Karpas-422 (cell line): ENCODE results near the gene HP. TPM values are rescaled to one million over a fixed set of nuclear protein-coding genes. Genes with fewer than 3 reads are reported as not detected.
"Not testable (repeated sequence)": the region's sequence is repeated elsewhere in the genome, so short reads cannot be mapped to it uniquely, and the experiment has no call there.

Experiments used
- DNase-seq: peaks from one replicate; pipeline ENCODE4 v3.0.0-alpha.2; 2015
- H2AFZ ChIP-seq: fragments of 200-600 bp; sonication (generic); 2 replicates; pipeline ENCODE4 v1.6.1; 2014; ENCODE audit warnings: antibody characterized with exemption, low read length, mixed read lengths
- H3K27ac ChIP-seq: fragments of 200-600 bp; sonication (generic); 2 replicates; pipeline ENCODE4 v1.5.1; 2014; ENCODE audit warnings: mild to moderate bottlenecking, low read length, moderate library complexity
- H3K27me3 ChIP-seq: fragments of 200-600 bp; sonication (generic); 2 replicates; pipeline ENCODE4 v1.6.1; 2014; ENCODE audit warnings: low read length, mixed read lengths
- H3K36me3 ChIP-seq: fragments of 200-600 bp; sonication (generic); 2 replicates; pipeline ENCODE4 v1.6.1; 2014; ENCODE audit warnings: low read length, mixed read lengths; ENCODE audit not compliant: insufficient read depth
- H3K4me1 ChIP-seq: fragments of 200-600 bp; sonication (generic); 2 replicates; pipeline ENCODE4 v1.6.1; 2014; ENCODE audit warnings: mild to moderate bottlenecking, low read length, mixed read lengths
- H3K4me2 ChIP-seq: fragments of 200-600 bp; sonication (generic); 2 replicates; pipeline ENCODE4 v1.6.1; 2014; ENCODE audit warnings: low read length, low read depth, mild to moderate bottlenecking; ENCODE audit not compliant: poor library complexity, severe bottlenecking
- H3K4me3 ChIP-seq: fragments of 200-600 bp; sonication (generic); 2 replicates; pipeline ENCODE4 v1.5.1; 2014; ENCODE audit warnings: mild to moderate bottlenecking, antibody characterized with exemption, low read length, mixed read lengths
- H3K79me2 ChIP-seq: fragments of 200-600 bp; sonication (generic); 2 replicates; pipeline ENCODE4 v1.6.1; 2014; ENCODE audit warnings: mild to moderate bottlenecking, low read length, mixed read lengths
- H3K9ac ChIP-seq: fragments of 200-600 bp; sonication (generic); 2 replicates; pipeline ENCODE4 v1.6.0; 2014; ENCODE audit warnings: low read length
- H3K9me2 ChIP-seq: fragments of 200-600 bp; sonication (generic), shearing (Covaris generic); replicated peaks from 2 replicates; pipeline ENCODE4 v1.6.0; 2014; ENCODE audit warnings: mild to moderate bottlenecking, low read length, moderate library complexity; ENCODE audit not compliant: insufficient read depth
- H3K9me3 ChIP-seq: fragments of 300-700, 200-600 bp; sonication (generic); 2 replicates; pipeline ENCODE4 v1.6.1; 2014; ENCODE audit warnings: low read length, mixed read lengths
- H4K20me1 ChIP-seq: fragments of 200-600 bp; sonication (generic); 2 replicates; pipeline ENCODE4 v1.6.1; 2014; ENCODE audit warnings: mild to moderate bottlenecking, antibody characterized with exemption, low read length, low read depth; ENCODE audit not compliant: insufficient read depth
- total RNA-seq: library from RNA; depleted of rRNA; stranded (reverse); fragments of >200 nt; shearing (Covaris generic); gene quantifications from 2 replicates; pipeline ENCODE4 v1.2.3, GENCODE V29; 2014; ENCODE audit warnings: low replicate concordance

Gene HP
- total RNA-seq, 1 experiment from 2014 or later, result not detected

GRCh38 chr16:72064361-72064894, 10.1 kb downstream of the HP start:
- Histone ChIP-seq H3K9me3 (no peaks in the 10 kb centered on the region), H4K20me1 (no peaks in the 10 kb centered on the region), H3K4me2 (no peak overlapping the region), H3K27me3 (no peaks in the 10 kb centered on the region), H3K27ac (no peak overlapping the region), H3K79me2 (no peaks in the 10 kb centered on the region), H3K9me2 (no peaks in the 10 kb centered on the region), H3K4me1 (no peaks in the 10 kb centered on the region), H3K9ac (no peak overlapping the region), H3K36me3 (no peaks in the 10 kb centered on the region), H2AFZ (no peak overlapping the region), H3K4me3 (no peak overlapping the region)
- no peak for DNase-seq

- no peaks in the 10 kb centered on the region for H3K79me2 ChIP-seq
- H3K9me2 ChIP-seq, result no peaks in the 10 kb centered on the region
- peak; percentile 68 for DNase-seq
- no peak overlapping the region for H2AFZ ChIP-seq
- no peak overlapping the region for H3K27ac ChIP-seq
- H3K27me3 ChIP-seq, result no peaks in the 10 kb centered on the region
- H4K20me1 ChIP-seq, result no peaks in the 10 kb centered on the region
- H3K4me2 ChIP-seq, result no peak overlapping the region
- H3K9ac ChIP-seq, result no peak overlapping the region
- no peaks in the 10 kb centered on the region for H3K36me3 ChIP-seq
- peaks cover 7% of the 10 kb centered on the region for H3K4me1 ChIP-seq
- H3K4me3 ChIP-seq, result no peak overlapping the region
- no peaks in the 10 kb centered on the region for H3K9me3 ChIP-seq
Observed at GRCh38 chr16:72066747-72067146, 12.4 kb downstream of the HP start.

- no peak overlapping the region for H3K27ac ChIP-seq
- no peaks in the 10 kb centered on the region for H3K9me3 ChIP-seq
- no peaks in the 10 kb centered on the region for H3K9me2 ChIP-seq
- H3K9ac ChIP-seq, result no peak overlapping the region
- H2AFZ ChIP-seq, result no peak overlapping the region
- no peaks in the 10 kb centered on the region for H3K36me3 ChIP-seq
- H3K4me3 ChIP-seq, result no peak overlapping the region
- H3K4me1 ChIP-seq, result peaks cover 7% of the 10 kb centered on the region
- DNase-seq, result no peak
- no peaks in the 10 kb centered on the region for H3K27me3 ChIP-seq
- H3K79me2 ChIP-seq, result no peaks in the 10 kb centered on the region
- H4K20me1 ChIP-seq, result no peaks in the 10 kb centered on the region
- H3K4me2 ChIP-seq, result no peak overlapping the region
Observed at GRCh38 chr16:72068930-72069329, 14.6 kb downstream of the HP start.

- H2AFZ ChIP-seq, result no peak overlapping the region
Observed at GRCh38 chr16:72072514-72073342, 18.4 kb downstream of the HP start.

GRCh38 chr16:72073560-72074230, 19.4 kb downstream of the HP start:
- Histone ChIP-seq H3K9me3 (no peaks in the 10 kb centered on the region), H2AFZ (no peak overlapping the region), H3K4me3 (no peak overlapping the region), H3K36me3 (no peaks in the 10 kb centered on the region), H3K27me3 (no peaks in the 10 kb centered on the region), H3K9me2 (no peaks in the 10 kb centered on the region), H4K20me1 (no peaks in the 10 kb centered on the region), H3K4me1 (peaks cover 7% of the 10 kb centered on the region), H3K9ac (no peak overlapping the region), H3K27ac (no peak overlapping the region), H3K79me2 (no peaks in the 10 kb centered on the region), H3K4me2 (no peak overlapping the region)
- DNase-seq, result no peak

More at GRCh38 chr16:72072514-72073342, 18.4 kb downstream of the HP start:
- H3K79me2 ChIP-seq, result no peaks in the 10 kb centered on the region
- no peak for DNase-seq
- no peaks in the 10 kb centered on the region for H3K9me3 ChIP-seq
- no peak overlapping the region for H3K4me3 ChIP-seq
- H3K36me3 ChIP-seq, result no peaks in the 10 kb centered on the region
- H3K27me3 ChIP-seq, result no peaks in the 10 kb centered on the region
- no peaks in the 10 kb centered on the region for H3K9me2 ChIP-seq
- no peak overlapping the region for H3K27ac ChIP-seq
- no peak overlapping the region for H3K4me2 ChIP-seq
- no peak overlapping the region for H3K9ac ChIP-seq
- no peaks in the 10 kb centered on the region for H4K20me1 ChIP-seq
- H3K4me1 ChIP-seq, result peaks cover 7% of the 10 kb centered on the region

GRCh38 chr16:72075067-72075466, 20.8 kb downstream of the HP start:
- not testable (repeated sequence) for H3K9me3 ChIP-seq, H4K20me1 ChIP-seq, H3K27ac ChIP-seq, H3K4me1 ChIP-seq, H3K9ac ChIP-seq, H3K4me3 ChIP-seq, H2AFZ ChIP-seq, DNase-seq, H3K27me3 ChIP-seq, H3K4me2 ChIP-seq, H3K9me2 ChIP-seq, H3K36me3 ChIP-seq, H3K79me2 ChIP-seq

GRCh38 chr16:72076991-72077706, 22.8 kb downstream of the HP start:
- not testable (repeated sequence) for H3K27me3 ChIP-seq, DNase-seq, H3K9me3 ChIP-seq, H4K20me1 ChIP-seq, H3K27ac ChIP-seq, H3K4me3 ChIP-seq, H3K36me3 ChIP-seq, H3K9ac ChIP-seq, H3K9me2 ChIP-seq, H3K79me2 ChIP-seq, H2AFZ ChIP-seq, H3K4me2 ChIP-seq, H3K4me1 ChIP-seq
